Measurements from ENCODE around the gene DBT.

- TF ChIP-seq CTCF (IDR thresholded peaks at IDR 0.05; ENCODE audit: control extremely low read depth in 1 of 3, insufficient read depth in 1 of 3, low read depth in 1 of 3, low read length in 3 of 3) (no peak), TEAD4 (IDR thresholded peaks at IDR 0.05; ENCODE audit: low read depth, low read length) (no peak), SP1 (IDR thresholded peaks at IDR 0.05; ENCODE audit: low read depth, low read length) (no peak), CBX5 (IDR thresholded peaks at IDR 0.05; ENCODE audit: low read depth, low read length) (no peak)
These were observed 630 bp upstream of the DBT start for GRCh38 chr1:100250264-100250663.

Measured in H1 (cell line).